HL-60/S4 (cell line): Measurements from ENCODE around the gene GRID2.
"Not testable (repeated sequence)": the region's sequence is repeated elsewhere in the genome, so short reads cannot be mapped to it uniquely, and the experiment has no call there.

Experiments used
- in situ Hi-C: fragments of 300-500 bp; cut with MboI; formaldehyde crosslinking; loops from 2 replicates; pipeline ENCODE4 v1.14.3; 2022; ENCODE audit warnings: low sequenced_read_pairs

GRID2 gene

DNA sequence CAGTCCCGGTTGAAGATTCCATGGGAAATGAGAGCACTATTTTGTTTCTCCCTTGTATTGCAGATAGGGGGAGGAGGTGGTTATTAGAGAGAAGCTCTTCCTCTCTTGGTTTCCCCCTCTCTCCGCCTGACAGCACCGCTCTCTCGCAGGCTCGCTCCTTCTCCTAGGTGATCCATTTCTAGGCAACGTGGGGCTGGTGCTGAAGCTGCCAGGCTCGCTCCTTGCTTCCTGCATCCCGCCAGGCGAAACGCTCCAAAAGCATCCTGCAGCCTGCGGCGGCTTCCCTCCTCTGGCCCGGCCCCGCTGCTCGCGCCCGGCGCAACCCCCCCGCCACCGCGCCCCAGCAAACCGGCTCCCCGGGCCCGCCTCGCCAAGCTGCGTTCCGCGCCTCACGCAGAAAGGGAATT lies at the start of gene GRID2:
GRID2 (plus strand) TSS at position 346 of the 407 bp plus-strand sequence.
- in situ Hi-C loops: no loop called here

DNA sequence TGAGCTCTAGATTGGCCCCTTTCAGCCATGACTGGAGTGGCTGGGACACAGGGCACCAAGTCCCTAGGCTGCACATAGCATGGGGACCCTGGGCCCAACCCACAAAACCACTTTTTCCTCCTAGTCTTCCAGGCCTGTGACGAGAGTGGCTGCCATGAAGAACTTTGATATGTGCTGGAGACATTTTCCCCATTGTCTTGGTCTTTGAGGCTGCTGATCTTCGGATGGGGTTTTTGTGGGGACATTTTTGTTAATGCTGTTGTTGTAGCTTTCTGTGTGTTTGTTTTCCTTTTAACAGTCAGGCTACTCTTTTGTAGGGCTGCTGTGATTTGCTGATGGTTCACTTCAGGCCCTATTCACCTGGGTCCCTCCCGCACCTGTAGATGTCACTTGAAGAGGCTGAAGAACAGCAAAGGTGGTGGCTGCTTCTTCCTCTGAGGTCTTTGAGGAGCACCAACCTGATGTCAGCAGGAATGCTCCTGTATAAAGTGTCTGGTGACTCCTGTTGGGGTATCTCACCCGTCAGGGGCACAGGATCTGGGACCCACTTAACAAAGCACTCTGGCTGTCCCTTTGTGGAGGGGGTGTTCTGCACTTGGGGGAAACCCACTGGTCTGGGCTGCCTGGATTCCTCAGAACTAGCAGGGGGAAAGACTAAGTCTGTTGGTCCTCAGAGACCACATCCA lies 49.6 kb upstream of the GRID2 start:
- in situ Hi-C loops: no loop called here

DNA sequence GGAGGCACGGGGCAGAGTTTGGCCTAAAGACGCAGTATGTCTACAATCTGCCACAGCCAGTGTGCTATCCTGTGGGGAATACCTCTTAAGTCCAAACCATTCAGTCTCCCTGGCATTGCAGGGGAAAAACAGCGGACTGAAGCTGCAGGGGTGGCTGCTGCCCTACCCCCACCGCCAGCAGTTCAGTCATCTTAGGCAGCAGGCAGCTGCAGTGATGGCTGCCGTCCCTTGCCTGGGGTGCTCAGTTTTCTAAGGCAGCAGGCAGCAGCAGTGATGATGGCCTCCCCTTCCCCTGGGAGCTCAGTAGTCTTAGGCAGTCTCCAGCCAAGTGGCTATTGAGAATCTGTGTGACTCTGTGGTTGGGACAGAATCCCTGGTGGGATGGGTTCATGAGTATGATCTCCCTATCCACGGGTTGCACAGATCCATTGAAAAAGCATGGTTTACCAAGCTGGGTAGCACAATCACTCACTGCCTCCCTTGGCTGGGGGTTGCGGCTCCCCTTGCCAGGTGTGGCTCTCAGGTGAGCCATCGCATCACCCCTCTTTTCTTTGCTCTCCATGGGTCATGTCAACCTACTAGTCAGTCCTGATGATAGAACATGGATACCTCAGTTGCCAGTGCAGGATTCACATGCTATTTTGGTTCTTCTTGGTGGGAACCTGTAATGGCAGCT lies 48.9 kb upstream of the GRID2 start:
- in situ Hi-C loops: no loop called here

DNA sequence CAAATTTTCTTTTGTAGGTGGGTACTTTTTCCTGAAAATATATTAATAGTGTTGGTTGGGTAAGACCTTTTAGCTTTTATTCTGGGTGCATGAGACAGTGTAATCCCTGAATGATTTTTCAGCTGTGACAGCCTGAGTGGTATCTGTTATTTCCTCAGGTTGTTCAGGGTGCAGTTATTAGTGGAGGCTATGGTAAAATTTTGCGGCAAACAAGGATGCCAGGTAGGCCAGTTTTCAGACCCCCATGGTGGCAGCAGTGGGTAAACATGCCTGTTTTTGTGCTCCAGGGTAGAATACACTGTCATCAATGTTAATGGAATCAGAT lies 47.9 kb upstream of the GRID2 start:
- in situ Hi-C loops: no loop called here

DNA sequence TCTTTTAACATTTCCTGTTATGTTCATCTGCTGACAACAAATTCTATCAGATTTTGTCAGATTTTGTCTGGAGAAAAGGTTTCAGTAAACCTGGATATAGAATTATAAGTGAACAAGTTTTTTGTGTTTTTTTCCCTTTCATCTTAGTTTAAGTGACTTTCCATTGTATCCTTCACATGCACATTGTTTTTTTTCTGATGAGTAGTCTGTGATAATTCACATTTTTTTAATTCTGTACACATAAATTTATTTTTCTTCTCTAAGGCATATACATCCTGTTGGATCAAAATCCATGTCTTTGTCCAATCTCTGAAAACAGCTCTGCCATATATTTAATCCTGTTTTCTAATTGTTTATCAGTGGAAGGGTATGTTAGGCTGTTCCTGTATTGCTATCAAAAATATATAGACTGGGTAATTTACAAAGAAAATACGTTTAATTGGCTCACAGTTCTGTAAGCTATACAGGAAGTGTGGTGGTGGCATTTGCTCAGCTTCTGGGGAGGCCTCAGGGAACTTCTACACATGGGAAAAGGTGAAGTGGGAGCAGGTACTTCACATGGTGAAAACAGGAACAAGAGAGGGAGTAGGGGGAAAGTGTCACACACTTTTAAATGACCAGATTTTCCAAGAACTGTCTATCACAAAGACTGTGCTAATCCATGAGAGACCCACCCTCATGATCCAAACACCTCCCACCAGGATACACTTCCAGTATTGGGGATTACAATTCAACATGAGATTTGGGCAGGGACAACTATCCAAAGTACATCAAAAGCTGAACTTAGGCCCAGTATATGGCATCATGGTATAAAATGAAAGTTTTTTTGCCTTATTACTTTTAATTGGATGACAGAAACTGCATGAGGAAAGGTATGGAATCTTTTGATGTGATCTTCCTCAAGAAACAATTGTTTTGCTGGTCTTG lies 45.6 kb upstream of the GRID2 start:
- in situ Hi-C loops: no loop called here

DNA sequence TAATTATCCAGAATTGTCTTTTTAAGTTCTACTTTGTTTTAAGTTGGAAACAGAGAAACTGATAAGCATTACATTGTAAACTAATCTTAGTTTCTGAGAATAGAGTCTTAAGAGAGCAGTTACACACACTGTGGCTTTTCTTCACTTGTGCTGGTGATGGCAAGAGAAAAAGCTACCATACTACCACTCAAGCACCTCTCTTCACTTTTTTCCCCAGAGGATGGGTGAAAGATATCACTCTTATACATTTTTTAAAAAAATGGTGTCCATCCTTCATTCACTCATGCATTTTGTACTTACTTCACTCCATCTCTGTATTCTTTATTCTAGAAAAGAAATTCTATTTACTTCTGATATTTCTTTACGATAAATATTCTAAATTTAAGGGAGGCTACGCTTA lies 42.5 kb upstream of the GRID2 start:
- in situ Hi-C loops: no loop called here

DNA sequence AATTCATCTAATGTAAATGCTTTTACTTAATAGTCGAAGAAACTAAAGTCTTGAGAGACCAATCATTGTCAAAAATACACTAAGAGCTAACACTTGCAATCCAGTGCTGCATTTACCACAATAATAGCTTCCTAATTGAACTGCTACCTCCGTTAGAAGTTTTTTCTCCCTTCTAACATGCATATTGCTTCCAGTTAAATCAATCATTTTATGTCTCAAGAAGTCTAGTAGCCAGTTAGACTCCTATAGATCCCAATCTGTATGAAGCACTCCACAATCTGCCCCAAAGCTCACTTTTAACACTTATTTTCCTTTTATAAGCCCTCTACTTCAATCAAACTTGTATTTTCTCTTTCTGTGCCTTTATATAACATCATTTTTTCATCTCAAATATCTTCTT lies 41.4 kb upstream of the GRID2 start:
- in situ Hi-C loops: no loop called here

DNA sequence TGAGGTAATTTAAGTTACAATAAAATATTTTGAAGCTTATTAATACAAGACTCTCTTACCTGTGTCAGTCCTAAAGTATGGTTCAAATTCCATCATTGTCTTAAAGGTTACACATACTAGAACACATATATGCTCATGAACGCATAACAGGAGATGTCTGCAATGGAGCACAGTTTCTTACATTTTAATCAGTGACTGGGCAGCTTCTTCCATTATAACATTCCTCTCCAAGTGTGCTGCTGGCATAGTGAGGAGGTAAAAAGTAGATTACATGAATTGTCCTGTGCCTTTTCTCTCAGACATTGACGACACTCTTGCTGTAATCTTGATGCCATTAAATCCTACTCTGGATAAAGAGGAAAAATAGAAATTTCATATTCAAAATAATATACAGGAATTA lies 40.8 kb upstream of the GRID2 start:
- in situ Hi-C loops: no loop called here

DNA sequence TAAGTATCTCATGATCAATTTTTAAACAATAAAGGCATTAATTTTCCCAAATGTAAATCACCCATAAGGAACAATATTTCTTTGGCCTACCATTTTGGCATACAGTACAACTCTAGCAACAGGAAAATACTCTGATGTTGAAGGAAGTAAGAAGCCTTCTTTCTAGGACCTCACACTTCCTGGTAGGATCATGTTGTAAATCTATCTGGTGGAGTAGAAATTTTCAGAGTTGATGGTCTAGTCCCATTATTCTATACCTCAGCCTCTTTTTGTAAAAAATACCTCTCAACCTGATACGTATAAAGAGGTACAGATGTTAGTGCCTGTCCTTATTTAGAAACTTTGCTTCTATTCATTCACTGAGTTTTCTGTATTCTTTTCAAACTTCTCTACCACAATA lies 40.2 kb upstream of the GRID2 start:
- in situ Hi-C loops: no loop called here

DNA sequence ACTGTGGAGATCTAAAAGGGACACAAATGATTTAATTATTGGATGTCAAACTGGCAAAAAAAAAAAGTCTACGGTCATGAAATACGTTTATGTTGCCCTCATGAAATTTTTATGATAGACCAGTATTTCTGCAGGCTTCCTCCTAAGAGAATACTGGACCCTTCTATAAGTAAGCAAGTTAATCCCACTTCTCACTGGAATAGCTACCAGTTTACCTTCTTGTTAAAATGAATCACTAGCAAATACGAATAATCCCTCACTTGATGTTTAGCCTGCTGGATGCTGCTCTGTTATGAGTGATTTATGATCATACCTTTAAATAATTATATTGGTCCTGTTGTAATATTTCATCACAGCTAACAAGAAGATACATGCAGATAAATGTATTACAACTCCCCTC lies 39.6 kb upstream of the GRID2 start:
- in situ Hi-C loops: no loop called here

DNA sequence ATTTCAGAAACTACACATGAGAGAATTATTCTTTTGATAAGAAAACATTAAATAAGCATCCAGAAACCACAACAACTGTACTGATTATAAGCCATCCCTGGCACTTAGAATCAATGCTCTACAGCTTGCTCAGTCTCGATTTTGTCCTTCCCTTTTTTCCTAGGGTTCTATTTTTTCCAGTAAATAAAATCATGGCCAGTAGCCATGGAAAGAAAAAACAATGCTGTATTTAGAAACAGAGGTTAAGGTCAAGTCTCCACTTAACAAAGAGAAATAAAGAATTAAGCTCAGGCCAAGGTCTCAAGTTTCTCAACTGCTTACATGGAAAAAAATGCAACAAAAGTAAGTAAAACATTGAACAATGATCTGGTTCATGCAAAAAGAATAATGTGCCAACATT lies 38.7 kb upstream of the GRID2 start:
- in situ Hi-C loops: no loop called here

DNA sequence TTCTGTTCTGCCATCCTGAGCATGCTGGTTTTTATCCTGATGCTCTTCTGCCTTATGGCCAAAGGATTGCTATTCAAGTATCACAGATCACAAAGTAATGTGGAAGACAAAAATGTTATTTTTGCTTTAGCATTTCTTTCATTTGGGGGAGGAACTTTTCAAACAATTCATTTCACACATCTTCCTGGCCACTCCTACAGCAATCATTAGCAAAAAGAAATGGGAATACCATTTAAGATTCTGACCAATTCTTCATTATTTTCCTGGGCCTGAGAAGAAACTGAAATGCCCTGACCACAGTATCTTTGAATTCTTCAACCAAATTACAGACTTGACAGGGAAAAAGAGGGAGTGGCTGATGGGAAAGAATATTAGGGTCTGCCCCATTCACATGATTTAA lies 38.0 kb upstream of the GRID2 start:
- in situ Hi-C loops: no loop called here

DNA sequence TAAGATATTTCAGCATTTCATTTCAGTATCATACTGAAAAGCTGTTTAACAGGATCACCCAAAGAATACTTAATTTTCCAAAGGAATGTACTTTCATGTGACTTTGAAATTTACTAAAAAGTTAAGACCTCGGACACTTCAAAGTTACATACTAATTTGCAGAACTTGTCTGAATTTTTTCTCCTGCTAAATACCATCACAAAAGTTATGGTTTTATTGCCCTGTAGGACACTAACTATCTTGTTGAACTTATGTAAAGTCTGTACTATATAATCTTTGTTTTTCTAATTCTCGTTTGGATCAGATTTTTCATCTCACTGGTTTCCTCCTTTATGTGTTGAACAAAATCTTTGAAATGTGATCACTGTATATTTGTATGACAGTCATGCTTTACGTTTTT lies 37.2 kb upstream of the GRID2 start:
- in situ Hi-C loops: no loop called here

DNA sequence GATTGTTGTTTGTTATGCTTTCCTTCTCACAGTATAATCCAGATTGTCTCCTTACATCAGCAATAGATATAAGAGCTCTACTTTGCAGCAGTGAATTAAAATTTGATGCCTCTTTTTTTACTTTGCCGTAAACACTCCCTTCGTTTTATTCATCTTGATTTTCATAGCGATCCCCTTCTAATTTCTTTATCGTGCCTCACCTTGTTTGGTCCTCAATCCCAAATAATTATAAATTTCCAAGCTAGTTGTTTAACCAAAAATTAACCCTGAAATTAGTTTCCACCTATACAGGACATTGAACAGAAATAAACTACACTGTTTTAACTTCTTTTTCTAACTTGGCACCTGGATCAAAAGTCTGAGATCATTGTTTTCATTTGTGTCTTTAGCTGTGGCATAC lies 35.1 kb upstream of the GRID2 start:
- in situ Hi-C loops: no loop called here

DNA sequence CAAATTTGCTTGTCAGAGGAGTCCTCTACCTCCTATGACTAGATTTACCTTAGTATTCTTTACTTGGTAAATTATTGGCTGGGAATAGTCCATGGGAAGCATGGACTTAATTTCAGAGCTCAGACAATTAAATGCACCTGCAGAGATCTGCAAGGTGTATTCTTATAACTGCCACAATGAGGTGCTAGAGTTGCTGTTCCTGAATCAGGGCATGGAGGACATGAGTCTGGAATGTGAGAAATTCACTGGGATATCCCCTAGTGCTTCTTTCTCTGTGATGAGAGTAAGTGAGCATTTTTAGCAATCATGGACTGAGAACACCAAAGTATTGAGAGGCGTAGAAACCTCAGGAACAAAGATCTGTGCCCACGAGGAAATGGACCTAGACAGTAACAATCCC lies 32.9 kb upstream of the GRID2 start:
- in situ Hi-C loops: no loop called here

DNA sequence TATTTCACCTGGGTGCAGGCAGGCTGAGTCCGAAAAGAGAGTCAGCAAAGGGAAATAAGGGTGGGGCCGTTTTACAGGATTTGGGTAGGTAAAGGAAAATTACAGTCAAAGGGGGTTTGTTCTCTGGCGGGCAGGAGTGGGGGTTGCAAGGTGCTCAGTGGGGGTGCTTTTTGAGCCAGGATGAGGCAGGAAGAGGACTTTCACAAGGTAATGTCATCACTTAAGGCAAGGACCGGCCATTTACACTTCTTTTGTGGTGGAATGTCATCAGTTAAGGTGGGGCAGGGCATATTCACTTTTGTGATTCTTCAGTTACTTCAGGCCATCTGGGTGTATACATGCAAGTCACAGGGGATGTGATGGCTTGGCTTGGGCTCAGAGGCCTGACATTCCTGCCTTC lies 32.2 kb upstream of the GRID2 start:
- in situ Hi-C loops: not testable (repeated sequence)

DNA sequence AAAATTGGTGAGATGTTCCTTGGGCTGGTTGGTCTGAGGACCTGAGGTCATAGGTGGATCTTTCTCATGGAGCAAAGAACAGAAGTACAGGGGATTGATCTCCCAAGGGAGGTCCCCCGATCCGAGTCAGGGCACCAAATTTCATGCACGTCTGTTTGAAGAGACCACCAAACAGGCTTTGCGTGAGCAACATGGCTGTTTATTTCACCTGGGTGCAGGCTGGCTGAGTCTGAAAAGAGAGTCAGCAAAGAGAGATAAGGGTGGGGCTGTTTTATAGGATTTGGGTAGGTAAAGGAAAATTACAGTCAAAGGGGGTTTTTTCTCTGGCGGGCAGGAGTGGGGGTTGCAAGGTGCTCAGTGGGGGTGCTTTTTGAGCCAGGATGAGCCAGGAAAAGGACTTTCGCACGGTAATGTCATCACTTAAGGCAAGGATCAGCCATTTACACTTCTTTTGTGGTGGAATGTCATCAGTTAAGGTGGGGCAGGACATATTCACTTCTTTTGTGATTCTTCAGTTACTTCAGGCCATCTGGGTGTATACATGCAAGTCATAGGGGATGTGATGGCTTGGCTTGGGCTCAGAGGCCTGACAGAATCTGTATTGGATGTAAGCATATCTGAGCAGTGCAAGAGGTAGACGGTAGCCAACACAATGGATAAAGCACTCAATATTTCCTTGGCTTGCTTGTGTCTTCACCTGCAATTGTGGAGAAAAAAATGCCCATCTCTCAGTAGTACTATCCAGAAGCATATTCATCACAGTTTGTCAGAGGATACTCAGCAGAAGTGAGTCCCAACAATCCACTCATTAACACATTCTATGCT lies 26.5 kb upstream of the GRID2 start:
- in situ Hi-C loops: not testable (repeated sequence)

DNA sequence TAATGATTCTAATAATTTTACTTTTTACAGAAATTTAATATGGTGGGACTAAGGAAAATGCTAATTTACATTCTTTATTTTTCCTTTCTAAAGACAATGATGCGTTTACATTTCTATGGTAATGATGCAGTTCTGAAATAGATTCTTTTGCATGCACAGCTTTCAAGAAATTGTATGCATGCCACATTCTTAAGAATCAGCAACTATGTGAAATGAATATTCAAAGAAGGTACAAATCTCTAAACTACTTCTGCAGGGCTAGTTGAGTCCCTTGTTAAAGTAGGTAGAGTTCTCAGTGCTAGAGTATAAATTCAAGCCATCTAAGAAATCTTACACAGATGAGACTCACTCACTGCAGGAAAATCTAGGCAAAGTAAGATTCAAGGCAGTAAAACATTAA lies 24.5 kb upstream of the GRID2 start:
- in situ Hi-C loops: no loop called here

DNA sequence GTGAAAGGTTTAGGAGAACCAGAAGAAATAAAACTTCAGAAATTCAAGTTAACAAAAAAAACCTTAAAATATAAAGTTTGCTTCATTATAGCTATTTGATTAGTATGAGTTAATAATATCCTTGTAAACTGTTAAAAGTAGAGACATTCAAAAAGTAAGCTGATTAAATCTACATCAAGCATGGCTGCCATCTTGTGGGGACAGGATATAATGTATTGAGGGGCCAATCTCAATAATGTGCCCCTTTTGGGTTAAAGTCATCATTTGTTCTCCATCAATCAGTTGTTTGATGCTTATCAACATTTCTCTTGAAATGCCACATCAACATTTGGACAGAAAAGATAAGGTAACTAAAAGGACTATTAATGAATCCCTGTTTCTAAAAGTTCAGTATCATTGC lies 4.6 kb upstream of the GRID2 start:
- in situ Hi-C loops: no loop called here

DNA sequence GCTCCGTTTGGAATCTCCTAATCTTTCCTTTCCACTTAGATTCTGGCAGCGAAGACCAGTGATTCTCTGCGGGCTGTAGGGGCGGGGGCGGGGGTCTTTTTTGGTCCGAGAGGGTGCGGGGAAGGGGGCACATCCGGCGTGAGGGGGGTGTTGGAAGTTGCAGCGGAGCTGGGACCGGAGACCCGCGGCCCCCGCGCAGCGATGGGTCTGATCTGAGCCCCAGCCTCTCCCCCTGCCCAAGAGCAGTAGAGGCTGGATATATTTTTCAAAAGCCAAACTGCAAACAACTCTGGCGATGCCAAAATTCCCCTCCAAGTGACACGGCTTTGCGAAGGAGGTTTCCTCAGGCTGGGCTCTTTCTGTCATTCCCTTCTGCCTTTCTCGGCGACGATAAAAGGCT lies 355 bp downstream of the GRID2 start:
- in situ Hi-C loops: no loop called here

DNA sequence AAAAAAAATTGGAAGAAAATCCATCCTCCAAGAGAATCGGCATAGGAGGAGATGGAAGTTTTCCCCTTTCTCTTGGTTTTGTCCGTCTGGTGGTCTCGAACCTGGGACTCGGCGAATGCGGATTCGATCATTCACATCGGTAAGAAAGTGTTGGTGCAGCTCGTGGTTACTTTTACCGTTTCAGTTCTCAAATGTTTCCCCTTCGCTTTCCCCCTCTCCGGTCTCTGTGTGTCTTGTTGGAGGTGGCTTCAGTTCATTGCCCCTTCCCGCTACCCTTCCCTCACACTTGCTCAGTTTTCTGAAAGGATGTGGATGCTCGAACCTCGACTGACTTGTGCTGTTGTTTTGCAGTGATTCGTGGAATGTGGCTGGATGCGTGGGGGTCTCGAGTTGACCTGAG lies 840 bp downstream of the GRID2 start:
- in situ Hi-C loops: no loop called here
